ENCODE data around the gene TMEM88. TPM values are rescaled to one million over a fixed set of nuclear protein-coding genes. Genes with fewer than 3 reads are reported as not detected.
A peak's percentile ranks its signal among the peaks of the same experiment; 100 is the strongest.
"Not testable (repeated sequence)": the region's sequence is repeated elsewhere in the genome, so short reads cannot be mapped to it uniquely, and the experiment has no call there.

Gene TMEM88
- total RNA-seq: 10 to 100 TPM in 3 of 4 donors, 1 to 10 TPM in 1; 9.2 to 41.7 (median 25.6) TPM

GRCh38 chr17:7854851-7855659 lies at the start of gene TMEM88:
Gene TMEM88 (plus strand): TSS chr17:7855066. CDS start chr17:7855075, 9 bp downstream.
- H3K27me3 ChIP-seq: no peaks in the 10 kb centered on the region
- peaks cover 0 to 41% (median 19%) of the 10 kb centered on the region in 3 donors for H3K36me3 ChIP-seq
- H3K27ac ChIP-seq: peak within 1 kb of the TSS; percentile 86 to 97 (median 92)
- H3K4me1 ChIP-seq: peaks cover 0 to 45% (median 32%) of the 10 kb centered on the region in 4 donors
- H3K4me3 ChIP-seq: peak within 1 kb of the TSS; percentile 66 to 78 (median 69)
- WGBS, 2 donors: 37 to 65% methylated on average over 40 to 55 of the region's 57 CpGs
- TF ChIP-seq POLR2A (IDR thresholded peaks at IDR 0.05): no peak
- TF ChIP-seq, protein P1, sequence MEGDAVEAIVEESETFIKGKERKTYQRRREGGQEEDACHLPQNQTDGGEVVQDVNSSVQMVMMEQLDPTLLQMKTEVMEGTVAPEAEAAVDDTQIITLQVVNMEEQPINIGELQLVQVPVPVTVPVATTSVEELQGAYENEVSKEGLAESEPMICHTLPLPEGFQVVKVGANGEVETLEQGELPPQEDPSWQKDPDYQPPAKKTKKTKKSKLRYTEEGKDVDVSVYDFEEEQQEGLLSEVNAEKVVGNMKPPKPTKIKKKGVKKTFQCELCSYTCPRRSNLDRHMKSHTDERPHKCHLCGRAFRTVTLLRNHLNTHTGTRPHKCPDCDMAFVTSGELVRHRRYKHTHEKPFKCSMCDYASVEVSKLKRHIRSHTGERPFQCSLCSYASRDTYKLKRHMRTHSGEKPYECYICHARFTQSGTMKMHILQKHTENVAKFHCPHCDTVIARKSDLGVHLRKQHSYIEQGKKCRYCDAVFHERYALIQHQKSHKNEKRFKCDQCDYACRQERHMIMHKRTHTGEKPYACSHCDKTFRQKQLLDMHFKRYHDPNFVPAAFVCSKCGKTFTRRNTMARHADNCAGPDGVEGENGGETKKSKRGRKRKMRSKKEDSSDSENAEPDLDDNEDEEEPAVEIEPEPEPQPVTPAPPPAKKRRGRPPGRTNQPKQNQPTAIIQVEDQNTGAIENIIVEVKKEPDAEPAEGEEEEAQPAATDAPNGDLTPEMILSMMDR (IDR thresholded peaks at IDR 0.05): no peak
- TF ChIP-seq EP300 (IDR thresholded peaks at IDR 0.05): no peak
- no peaks in the 10 kb centered on the region for H3K9me3 ChIP-seq
- no peak for DNase-seq (ENCODE audit: low spot score in 2 of 2)

GRCh38 chr17:7806587-7806986 lies 48.3 kb upstream of the TMEM88 start:
- TF ChIP-seq EP300 (IDR thresholded peaks at IDR 0.05): no peak
- no peak for TF ChIP-seq POLR2A (IDR thresholded peaks at IDR 0.05)
- TF ChIP-seq, protein P1 (IDR thresholded peaks at IDR 0.05): no peak
- WGBS, 2 donors: 72 to 77% methylated on average over 6 of the region's 6 CpGs

GRCh38 chr17:7807206-7807605 lies 47.7 kb upstream of the TMEM88 start:
- peaks cover 0 to 14% of the 10 kb centered on the region in 2 donors for H3K27me3 ChIP-seq
- DNase-seq (ENCODE audit: low spot score in 2 of 2): no peak
- no peaks in the 10 kb centered on the region for H3K9me3 ChIP-seq
- no peaks in the 10 kb centered on the region for H3K36me3 ChIP-seq
- H3K4me1 ChIP-seq: no peaks in the 10 kb centered on the region
- TF ChIP-seq, protein P1 (IDR thresholded peaks at IDR 0.05): no peak
- TF ChIP-seq EP300 (IDR thresholded peaks at IDR 0.05) (no peak), POLR2A (IDR thresholded peaks at IDR 0.05) (no peak)
- no peak overlapping the region for H3K27ac ChIP-seq
- WGBS, 2 donors: 89 to 90% methylated on average over 21 of the region's 21 CpGs
- H3K4me3 ChIP-seq: no peak overlapping the region

More at GRCh38 chr17:7806587-7806986, 48.3 kb upstream of the TMEM88 start:
- no peak overlapping the region for H3K27ac ChIP-seq
- no peak overlapping the region for H3K4me3 ChIP-seq
- H3K27me3 ChIP-seq: peaks cover 0 to 14% of the 10 kb centered on the region in 2 donors
- no peak for DNase-seq (ENCODE audit: low spot score in 2 of 2)
- no peaks in the 10 kb centered on the region for H3K9me3 ChIP-seq
- no peaks in the 10 kb centered on the region for H3K4me1 ChIP-seq
- no peaks in the 10 kb centered on the region for H3K36me3 ChIP-seq

DNA sequence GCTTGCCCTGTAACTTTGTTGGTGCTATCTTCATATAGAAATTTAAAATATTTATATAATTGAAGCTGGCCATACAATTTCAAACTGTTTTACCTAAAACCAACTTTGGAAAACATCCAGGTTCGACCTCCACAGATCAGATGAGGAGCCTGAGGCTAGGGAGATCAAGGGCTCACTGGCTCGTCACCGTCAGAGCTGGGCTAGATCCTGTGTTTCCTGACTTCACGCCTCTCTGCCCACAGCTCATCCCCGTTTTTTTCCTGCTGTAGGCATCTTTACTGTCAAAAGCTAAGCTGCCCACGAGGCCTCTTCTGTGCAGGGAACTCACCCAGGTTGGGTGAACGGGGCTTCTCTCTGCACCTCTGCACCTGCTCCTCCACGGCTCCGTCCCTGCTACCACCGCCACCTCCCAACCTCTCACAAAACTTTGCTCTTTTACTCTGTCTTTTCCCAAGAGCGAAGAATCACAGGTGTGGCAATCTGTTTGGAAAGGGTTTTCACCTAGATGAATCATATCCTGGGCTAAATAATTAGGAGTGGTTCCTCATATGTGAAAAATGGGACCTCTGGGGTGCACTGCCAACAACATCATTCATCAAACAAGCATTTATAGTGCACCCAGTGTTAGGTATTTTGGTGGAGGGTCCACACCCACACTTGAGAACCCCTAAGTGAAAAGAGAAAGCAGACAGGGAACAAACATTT lies 45.6 kb upstream of the TMEM88 start:
- no peak overlapping the region for H3K27ac ChIP-seq
- no peak for TF ChIP-seq EP300 (IDR thresholded peaks at IDR 0.05)
- WGBS, 2 donors: 75 to 76% methylated on average over 11 of the region's 11 CpGs
- H3K9me3 ChIP-seq: no peaks in the 10 kb centered on the region
- H3K4me1 ChIP-seq: no peaks in the 10 kb centered on the region
- DNase-seq (ENCODE audit: low spot score in 2 of 2): no peak
- peaks cover 0 to 8% of the 10 kb centered on the region in 2 donors for H3K27me3 ChIP-seq
- H3K36me3 ChIP-seq: no peaks in the 10 kb centered on the region
- no peak overlapping the region for H3K4me3 ChIP-seq

- 78 to 82% methylated on average over 9 of the region's 9 CpGs for WGBS, 2 donors
- H3K27me3 ChIP-seq; H3K4me1 ChIP-seq; H3K9me3 ChIP-seq; DNase-seq (ENCODE audit: low spot score in 2 of 2); H3K36me3 ChIP-seq; H3K27ac ChIP-seq; H3K4me3 ChIP-seq: not testable (repeated sequence)
These were observed 45.0 kb upstream of the TMEM88 start for GRCh38 chr17:7809791-7810343.

DNA sequence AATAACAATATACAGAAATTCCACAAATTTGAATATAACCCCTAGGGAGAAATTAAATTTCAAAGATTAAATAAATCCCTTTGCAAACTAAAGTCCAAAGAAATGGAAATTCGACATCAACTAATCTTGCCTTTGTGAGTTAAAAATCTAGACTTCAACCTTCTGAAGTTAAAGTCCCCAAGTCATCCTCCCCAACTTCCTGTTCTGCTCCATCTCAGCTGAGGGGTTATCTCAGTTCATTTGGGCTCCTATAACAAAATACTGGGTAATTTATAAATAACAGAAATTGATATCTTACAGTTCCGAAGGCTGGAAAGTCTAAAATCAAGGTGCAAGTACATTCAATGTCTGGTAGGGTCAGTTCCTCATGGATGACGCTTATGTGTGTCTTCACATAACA lies 43.6 kb upstream of the TMEM88 start:
- H3K27me3 ChIP-seq: peaks cover 0 to 3% of the 10 kb centered on the region in 2 donors
- H3K4me3 ChIP-seq: no peak overlapping the region
- H3K36me3 ChIP-seq: no peaks in the 10 kb centered on the region
- H3K27ac ChIP-seq: no peak overlapping the region
- no peak for DNase-seq (ENCODE audit: low spot score in 2 of 2)
- 81 to 84% methylated on average over 3 of the region's 3 CpGs for WGBS, 2 donors
- no peaks in the 10 kb centered on the region for H3K4me1 ChIP-seq
- TF ChIP-seq, protein P1 (IDR thresholded peaks at IDR 0.05): no peak
- TF ChIP-seq EP300 (IDR thresholded peaks at IDR 0.05) (no peak), POLR2A (IDR thresholded peaks at IDR 0.05) (no peak)
- H3K9me3 ChIP-seq: no peaks in the 10 kb centered on the region

Measured in tibial nerve (tissue), 4 donors.